Glomerular visceral epithelial cell (primary cell): ENCODE measurements around the gene PLXNA4.
A peak's percentile ranks its signal among the peaks of the same experiment; 100 is the strongest.

Experiments
- DNase-seq: peaks from one replicate; pipeline ENCODE4 v3.0.0-alpha.2; 2016; ENCODE audit errors: extremely low spot score

PLXNA4 gene

GRCh38 chr7:132117181-132117580, 459.1 kb downstream of the PLXNA4 start:
- DNase-seq, result peak; percentile 33

- DNase-seq, result no peak
Observed at GRCh38 chr7:132116369-132116768, 459.9 kb downstream of the PLXNA4 start.

GRCh38 chr7:132115758-132116157, 460.5 kb downstream of the PLXNA4 start:
- no peak for DNase-seq

DNA sequence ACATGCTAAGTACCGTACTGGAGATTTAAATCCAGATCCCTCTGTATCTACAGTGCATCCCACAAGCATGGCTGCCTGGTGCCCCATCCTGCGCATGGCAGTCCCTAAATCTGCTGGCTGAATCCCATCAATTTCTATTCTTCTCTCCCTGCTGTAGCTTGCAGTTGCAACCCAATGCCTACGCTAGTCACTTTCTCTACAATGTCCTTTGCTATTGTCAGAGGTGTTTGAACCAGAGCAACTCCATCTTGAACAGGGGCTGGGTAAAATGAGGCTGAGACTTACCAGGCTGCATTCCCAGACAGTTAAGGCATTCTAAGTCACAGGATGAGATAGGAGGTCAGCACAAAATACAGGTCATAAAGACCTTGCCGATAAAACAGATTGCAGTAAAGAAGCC, 461.2 kb downstream of the PLXNA4 start:
- DNase-seq, result no peak

GRCh38 chr7:132114411-132114810, 461.9 kb downstream of the PLXNA4 start:
- DNase-seq, result no peak

DNA sequence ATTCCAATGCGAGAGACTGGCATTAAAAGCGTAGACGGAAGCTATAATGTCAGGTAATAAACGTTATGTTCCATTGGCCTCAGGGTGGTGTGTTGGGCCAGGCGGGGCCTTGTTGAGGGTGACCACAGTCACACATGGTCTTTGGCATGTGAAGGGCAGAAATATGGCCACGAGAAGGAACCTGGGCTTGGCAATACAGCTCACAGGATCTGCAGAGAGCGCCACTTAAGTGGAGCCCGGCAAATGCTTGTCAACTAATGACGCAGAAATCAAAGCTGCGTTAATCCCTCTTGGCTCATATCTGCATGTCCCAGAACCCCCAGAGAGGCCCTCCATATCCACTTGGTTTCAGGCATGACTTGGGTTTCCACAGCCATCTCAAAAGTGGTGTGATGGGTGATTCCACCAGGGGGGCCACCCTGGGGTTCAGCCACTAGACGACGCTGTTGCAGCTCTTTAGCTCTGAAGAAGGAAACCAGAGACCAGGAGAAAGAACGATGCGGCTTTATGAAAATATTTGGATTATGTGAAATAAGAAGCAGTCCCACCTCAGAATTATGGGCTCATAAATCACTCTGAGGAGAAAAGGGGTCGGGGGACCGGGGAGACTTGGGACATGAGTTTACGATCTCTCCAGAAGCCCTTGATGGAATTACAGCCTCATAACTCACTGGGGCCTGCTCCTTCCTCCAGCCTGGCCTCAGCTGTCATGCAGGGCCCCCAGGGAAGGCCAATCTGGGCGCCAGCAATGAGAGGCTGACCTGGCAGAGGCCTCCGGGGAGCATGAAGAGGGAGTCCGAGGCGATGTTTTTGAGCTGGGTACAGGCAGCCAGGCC, 462.5 kb downstream of the PLXNA4 start:
- DNase-seq, result no peak

- no peak for DNase-seq
Observed at GRCh38 chr7:132112657-132113056, 463.6 kb downstream of the PLXNA4 start.

DNA sequence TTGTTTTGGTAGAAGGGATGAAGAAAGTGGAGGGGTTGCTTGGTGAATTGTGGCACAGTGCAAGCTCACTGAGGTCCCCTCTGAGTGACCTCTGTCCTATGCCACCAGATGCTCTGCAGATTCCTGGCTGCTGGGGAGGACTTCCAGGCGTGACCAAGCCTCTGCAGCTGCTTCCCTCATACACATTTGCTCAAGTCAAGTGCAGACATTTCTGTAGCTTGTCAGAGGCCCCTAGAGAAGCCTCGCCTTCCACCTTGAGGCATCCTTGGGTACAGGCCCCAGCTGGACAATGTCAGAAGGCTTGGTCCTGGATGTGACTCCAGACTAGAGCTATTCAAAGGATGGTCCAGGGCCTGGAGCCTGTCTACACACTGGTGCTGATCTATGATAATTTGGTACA, 464.2 kb downstream of the PLXNA4 start:
- no peak for DNase-seq

DNA sequence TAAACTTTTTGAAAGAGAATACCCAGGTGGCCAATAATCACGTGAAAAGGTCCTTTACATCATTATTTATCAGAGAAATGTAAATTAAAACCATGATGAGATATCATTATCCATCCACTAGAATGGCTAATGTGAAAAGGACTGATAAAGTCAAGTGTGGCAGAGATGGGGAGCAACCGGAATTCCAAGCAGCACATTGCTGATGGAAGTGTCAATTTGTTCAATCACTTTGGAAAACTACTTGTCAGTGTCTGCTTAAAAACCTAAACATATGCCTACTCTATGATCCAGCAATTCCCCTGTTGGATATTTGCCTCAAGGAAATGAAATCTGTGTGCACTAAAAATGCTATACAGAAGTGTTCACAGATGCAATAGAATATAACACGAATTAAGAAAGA, 465.6 kb downstream of the PLXNA4 start:
- DNase-seq, result no peak

- no peak for DNase-seq
Observed at GRCh38 chr7:132109769-132110168, 466.5 kb downstream of the PLXNA4 start.

DNA sequence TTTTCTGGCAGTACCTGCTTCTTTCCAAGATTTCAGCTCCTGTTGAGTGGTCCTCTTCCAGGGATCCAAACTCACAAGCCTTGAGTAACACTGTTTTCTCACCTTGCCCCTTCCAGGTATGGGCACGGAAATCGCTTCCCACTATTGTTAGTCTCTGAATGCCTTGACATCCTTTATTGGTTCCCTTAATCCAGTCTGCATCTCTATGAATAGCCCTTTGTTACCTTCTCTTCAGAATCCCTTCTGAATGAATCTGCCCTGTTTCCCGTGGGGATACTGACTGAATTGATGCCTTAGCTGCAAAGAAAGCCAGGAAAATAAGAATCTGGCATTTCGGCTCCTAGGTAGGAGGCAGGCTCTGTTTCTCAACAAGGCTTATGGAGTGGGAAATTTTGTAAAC, 467.7 kb downstream of the PLXNA4 start:
- DNase-seq, result no peak

GRCh38 chr7:132106491-132106890, 469.8 kb downstream of the PLXNA4 start:
- DNase-seq, result no peak

- DNase-seq, result no peak
Observed at GRCh38 chr7:132105096-132105495, 471.2 kb downstream of the PLXNA4 start.

DNA sequence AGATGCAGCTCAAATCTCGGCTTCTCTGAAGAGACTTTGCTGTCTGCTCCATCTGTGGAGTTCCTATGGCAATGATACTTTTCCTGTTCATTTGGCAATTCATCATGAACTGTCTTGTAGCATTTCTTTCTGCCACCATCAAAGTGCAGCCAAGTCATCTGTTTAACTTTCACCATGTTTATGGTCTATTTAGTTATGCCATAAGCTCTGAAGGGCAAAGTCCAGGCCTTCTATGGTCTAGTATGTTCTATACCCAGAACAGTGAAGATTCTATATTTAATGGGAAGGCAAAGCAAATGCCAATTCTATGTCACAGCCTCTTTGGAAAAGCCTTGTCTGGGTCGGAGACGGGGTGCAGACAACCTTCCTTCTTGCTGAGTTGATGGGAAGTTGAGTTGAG, 472.6 kb downstream of the PLXNA4 start:
- no peak for DNase-seq

GRCh38 chr7:132102942-132103341, 473.3 kb downstream of the PLXNA4 start:
- no peak for DNase-seq

DNA sequence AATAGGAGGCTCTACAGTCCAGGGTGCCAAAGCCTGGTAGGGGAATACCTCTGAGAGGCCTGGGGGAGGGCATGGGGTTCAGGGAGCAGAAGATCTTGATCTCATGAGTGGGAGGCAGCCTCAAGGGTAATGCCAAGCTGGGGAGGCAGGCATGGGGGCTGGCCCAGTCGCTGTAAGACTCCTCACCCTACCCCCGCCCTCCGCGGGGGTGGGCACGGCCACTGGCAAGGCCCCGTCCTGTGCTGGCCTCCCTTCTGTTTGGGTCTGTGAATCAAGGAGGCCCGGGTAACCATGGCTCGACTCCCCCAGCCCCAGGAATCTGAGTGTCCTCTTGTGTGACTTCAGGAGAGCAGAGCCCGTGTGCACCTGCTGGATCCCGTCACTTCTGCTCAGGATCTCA, 473.9 kb downstream of the PLXNA4 start:
- no peak for DNase-seq

- no peak for DNase-seq
Observed at GRCh38 chr7:132100981-132101380, 475.3 kb downstream of the PLXNA4 start.

GRCh38 chr7:132100483-132100882, 475.8 kb downstream of the PLXNA4 start:
- no peak for DNase-seq

DNA sequence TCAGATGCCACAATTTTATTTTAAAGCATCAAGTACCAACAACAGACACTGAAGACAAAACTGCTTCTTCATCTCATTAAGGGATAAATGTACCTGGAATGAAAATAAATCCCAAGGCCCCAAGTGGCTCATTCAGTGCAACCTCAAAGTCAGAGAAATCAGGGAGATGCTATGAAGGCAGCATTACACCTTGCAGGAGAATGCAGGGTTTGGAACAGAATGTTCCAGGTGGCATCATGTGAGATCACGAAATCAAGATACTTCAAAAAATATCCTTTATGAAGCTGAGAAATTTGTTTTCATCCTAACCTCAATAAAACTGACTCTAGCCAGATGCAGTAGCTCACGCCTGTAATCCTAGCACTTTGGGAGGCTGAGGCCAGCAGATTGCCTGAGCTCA, 477.1 kb downstream of the PLXNA4 start:
- no peak for DNase-seq

- no peak for DNase-seq
Observed at GRCh38 chr7:132098327-132098726, 477.9 kb downstream of the PLXNA4 start.

GRCh38 chr7:132097550-132098134, 478.6 kb downstream of the PLXNA4 start:
- DNase-seq, result no peak

DNA sequence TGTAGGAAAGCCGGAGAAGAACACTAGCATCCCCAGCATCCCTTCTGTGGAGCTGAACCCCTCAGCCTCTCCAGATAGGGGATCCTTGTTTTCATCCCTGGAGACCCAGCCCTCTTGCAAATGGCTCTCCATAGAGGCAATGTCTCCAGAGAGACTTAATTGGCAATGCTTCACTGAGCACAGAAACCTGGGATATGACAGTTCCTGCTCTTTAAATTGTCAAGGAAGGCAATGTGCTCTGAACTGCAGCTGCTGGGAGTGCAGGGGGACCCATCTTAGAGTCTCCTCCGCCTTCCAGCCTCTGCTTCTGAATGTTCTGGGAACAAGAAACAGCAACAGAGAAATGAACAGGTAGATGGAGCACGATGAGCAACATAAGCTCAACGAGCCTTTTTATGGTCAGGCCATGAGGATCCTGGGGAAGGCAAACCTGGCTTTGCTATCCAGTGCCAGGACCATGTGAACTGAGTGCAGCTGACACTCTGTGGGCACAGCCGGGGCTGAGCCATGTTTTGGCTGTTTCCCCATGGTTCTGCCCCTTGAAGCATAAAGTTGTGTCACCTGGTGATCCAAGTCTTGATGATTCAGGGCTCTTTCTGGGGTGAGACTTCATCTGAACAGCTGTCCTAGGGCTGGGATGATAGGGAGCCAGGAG, 481.0 kb downstream of the PLXNA4 start:
- DNase-seq, result no peak

- DNase-seq, result no peak
Observed at GRCh38 chr7:132092106-132092505, 484.2 kb downstream of the PLXNA4 start.
